IMR-90 (cell line): ENCODE results near the gene FUS. TPM values are rescaled to one million over a fixed set of nuclear protein-coding genes. Genes with fewer than 3 reads are reported as not detected.

ENCODE experiments used
- ATAC-seq: fragments of 200-7000 bp; cut with Tn5 transposase; 2 replicates; pipeline ENCODE4 v1.9.1; 2020; ENCODE audit warnings: low read depth, mild to moderate bottlenecking, moderate library complexity
- BruUV-seq: library from RNA; stranded (reverse); fragments of 400-500 nt; replicated peaks from 2 replicates; lab custom pipeline; 2021; lab: Mats Ljungman, UMichigan
- CTCF ChIA-PET: fragments of 300-600 bp; formaldehyde crosslinking; extraction: SDS; loops from one replicate; lab custom pipeline; 2021; ENCODE audit warnings: antibody characterized with exemption; lab: Yijun Ruan, JAX
- POLR2A ChIA-PET: fragments of 300-600 bp; sonication (Branson Sonifier 250); formaldehyde crosslinking; loops from one replicate; lab custom pipeline; 2022; ENCODE audit warnings: antibody characterized with exemption; ENCODE audit not compliant: unreplicated experiment; lab: Charles Lee
- DNase-seq: peaks from one replicate; pipeline ENCODE4 v3.0.0; 2013
- H2AFZ ChIP-seq: replicated peaks from 2 replicates; pipeline ENCODE3; 2013; ENCODE audit warnings: low read length, mild to moderate bottlenecking; ENCODE audit not compliant: poor library complexity
- H2AK5ac ChIP-seq: 2 replicates; pipeline ENCODE4 v1.6.1; 2013; ENCODE audit warnings: low read depth, low read length, inconsistent platforms
- H2AK9ac ChIP-seq: replicated peaks from 2 replicates; pipeline ENCODE3; 2013; ENCODE audit warnings: mild to moderate bottlenecking, low read depth, low read length, moderate library complexity; ENCODE audit not compliant: poor library complexity
- H2BK120ac ChIP-seq: 2 replicates; pipeline ENCODE4 v1.6.1; 2013; ENCODE audit warnings: low read depth, low read length, inconsistent platforms
- H2BK15ac ChIP-seq: 3 replicates; pipeline ENCODE4 v1.6.1; 2013; ENCODE audit warnings: low read depth, low read length, inconsistent platforms
- H2BK20ac ChIP-seq: 2 replicates; pipeline ENCODE4 v1.6.1; 2013; ENCODE audit warnings: low read depth, mild to moderate bottlenecking, inconsistent platforms, low read length, moderate library complexity
- H2BK5ac ChIP-seq: 2 replicates; pipeline ENCODE4 v1.6.1; 2013; ENCODE audit warnings: mild to moderate bottlenecking, low read depth, low read length, inconsistent platforms; ENCODE audit not compliant: poor library complexity, severe bottlenecking
- H3K14ac ChIP-seq: replicated peaks from 2 replicates; pipeline ENCODE4 v1.6.1; 2013; ENCODE audit warnings: low read depth, low read length, inconsistent platforms
- H3K18ac ChIP-seq: 2 replicates; pipeline ENCODE4 v1.6.1; 2013; ENCODE audit warnings: low read depth, low read length, control low read depth
- H3K23ac ChIP-seq: 2 replicates; pipeline ENCODE4 v1.6.1; 2013; ENCODE audit warnings: low read depth, low read length, inconsistent platforms
- H3K27ac ChIP-seq: 2 replicates; pipeline ENCODE4 v1.5.1; 2013; ENCODE audit warnings: mild to moderate bottlenecking, control low read depth, low read length; ENCODE audit not compliant: insufficient read depth
- H3K27me3 ChIP-seq: 2 replicates; pipeline ENCODE4 v1.6.1; 2013; ENCODE audit warnings: low read length; ENCODE audit not compliant: control insufficient read depth, insufficient read depth
- H3K36me3 ChIP-seq: 2 replicates; pipeline ENCODE4 v1.6.1; 2013; ENCODE audit warnings: low read length, mixed read lengths; ENCODE audit not compliant: control insufficient read depth, insufficient read depth
- H3K4ac ChIP-seq: 2 replicates; pipeline ENCODE4 v1.6.1; 2013; ENCODE audit warnings: low read depth, low read length, inconsistent platforms
- H3K4me1 ChIP-seq: 2 replicates; pipeline ENCODE4 v1.6.1; 2013; ENCODE audit warnings: low read length, mixed read lengths; ENCODE audit not compliant: control insufficient read depth, insufficient read depth
- H3K4me2 ChIP-seq: 2 replicates; pipeline ENCODE4 v1.6.1; 2013; ENCODE audit warnings: low read depth, mild to moderate bottlenecking, control low read depth, low read length, moderate library complexity
- H3K4me3 ChIP-seq: 2 replicates; pipeline ENCODE4 v1.5.1; 2013; ENCODE audit warnings: low read depth, mild to moderate bottlenecking, control low read depth, low read length, moderate library complexity; ENCODE audit not compliant: insufficient read depth
- H3K56ac ChIP-seq: 2 replicates; pipeline ENCODE4 v1.6.1; 2013; ENCODE audit warnings: low read length, inconsistent platforms; ENCODE audit not compliant: insufficient read depth; ENCODE audit errors: extremely low read depth
- H3K79me1 ChIP-seq, 2 experiments: 2 replicates each; pipeline ENCODE4 v1.6.1; 2013; ENCODE audit warnings: low read length in 2 of 2, inconsistent platforms in 1 of 2, low read depth in 1 of 2
- H3K9ac ChIP-seq: 2 replicates; pipeline ENCODE4 v1.6.1; 2013; ENCODE audit warnings: low read depth, low read length, control low read depth
- H3K9me1 ChIP-seq: 2 replicates; pipeline ENCODE4 v1.6.1; 2013; ENCODE audit warnings: low read length, inconsistent platforms; ENCODE audit not compliant: insufficient read depth
- H3K9me3 ChIP-seq: 2 replicates; pipeline ENCODE4 v1.6.1; 2013; ENCODE audit warnings: low read length; ENCODE audit not compliant: control insufficient read depth, insufficient read depth
- H4K20me1 ChIP-seq: 2 replicates; pipeline ENCODE4 v1.6.1; 2013; ENCODE audit warnings: low read length, inconsistent platforms; ENCODE audit not compliant: insufficient read depth
- H4K5ac ChIP-seq: 2 replicates; pipeline ENCODE4 v1.6.1; 2013; ENCODE audit warnings: mild to moderate bottlenecking, low read depth, low read length, control low read depth
- H4K8ac ChIP-seq, 2 experiments: 2 replicates each; pipeline ENCODE4 v1.6.1; 2013; ENCODE audit warnings: low read depth in 2 of 2, low read length in 2 of 2, control low read depth in 1 of 2, inconsistent platforms in 1 of 2
- H4K91ac ChIP-seq: 2 replicates; pipeline ENCODE4 v1.6.1; 2013; ENCODE audit warnings: low read depth, low read length, inconsistent platforms; ENCODE audit not compliant: insufficient read depth
- BHLHE40 ChIP-seq: fragments of 150-350 bp; IDR thresholded peaks from 2 replicates; pipeline ENCODE4 v1.6.1; 2016; ENCODE audit warnings: mild to moderate bottlenecking, low read depth, low read length
- MAFK ChIP-seq: IDR thresholded peaks from 2 replicates; pipeline ENCODE4 v1.6.1; 2012; ENCODE audit warnings: low read depth, low read length, improper control_type of control experiment
- MXI1 ChIP-seq: IDR thresholded peaks from 2 replicates; pipeline ENCODE4 v1.6.1; 2012; ENCODE audit warnings: low read depth, mild to moderate bottlenecking, low read length, moderate library complexity, borderline replicate concordance
- USF2 ChIP-seq: fragments of 150-350 bp; IDR thresholded peaks from 2 replicates; pipeline ENCODE4 v1.6.1; 2017; ENCODE audit warnings: mild to moderate bottlenecking, antibody characterized with exemption, low read length, low read depth
- WGBS, 2 experiments: methylation state at CpG; one replicate each; pipeline versions ENCODE4 v1.1.5 to v1.1.7; 2013; ENCODE audit warnings: missing lambda C conversion rate in 2 of 2; ENCODE audit not compliant: insufficient read length in 1 of 2; ENCODE audit errors: extremely low coverage in 2 of 2; 5-methylcytosine and 5-hydroxymethylcytosine counted together
- dilution Hi-C: fragments of 300-500 bp; cut with HindIII; formaldehyde crosslinking; loops from one replicate; pipeline ENCODE4 v1.14.3; 2018; ENCODE audit warnings: low sequenced_read_pairs; ENCODE audit not compliant: unreplicated experiment
- in situ Hi-C: fragments of 300-500 bp; cut with MboI; formaldehyde crosslinking; loops from 3 replicates; pipeline ENCODE4 v1.14.3; 2019; ENCODE audit warnings: low sequenced_read_pairs, inconsistent platforms, mixed read lengths
- intact Hi-C: fragments of 100-400 bp; cut with micrococcal nuclease; formaldehyde crosslinking; loops from 2 replicates; pipeline ENCODE4 v1.10.0; 2022
- polyA plus RNA-seq, 3 experiments: library from polyadenylated mRNA; depleted of rRNA; stranded (reverse); fragments of >200 nt; gene quantifications; 2 replicates each; pipeline ENCODE4 v1.2.3, GENCODE V29; 2012; ENCODE audit warnings: low replicate concordance in 1 of 3
- total RNA-seq: library from RNA; depleted of rRNA; stranded (reverse); fragments of >200 nt; gene quantifications from 2 replicates; pipeline ENCODE4 v1.2.3, GENCODE V29; 2012

FUS gene
- total and polyA plus RNA-seq, 2 of the 4 experiments (the other 2 are of a cell fraction): 42.8 to 340 TPM

- no peak overlapping the region for H2BK120ac ChIP-seq
- no peaks in the 10 kb centered on the region; the same call in 1 of the 2 replicates for H4K20me1 ChIP-seq
- no peak overlapping the region for H2BK15ac ChIP-seq
- ATAC-seq (no peak), DNase-seq (no peak)
- no peak overlapping the region for H3K4me3 ChIP-seq
- H2BK20ac ChIP-seq: no peak overlapping the region
- no peak overlapping the region for H3K27ac ChIP-seq
- H3K79me1 ChIP-seq: no peaks in the 10 kb centered on the region
- no peak overlapping the region for H3K56ac ChIP-seq
- BruUV-seq: no TSS peak
- H3K9me1 ChIP-seq: no peaks in the 10 kb centered on the region
- no peak overlapping the region for H2AK9ac ChIP-seq
- no peaks in the 10 kb centered on the region for H3K36me3 ChIP-seq
- no peak overlapping the region for H3K4ac ChIP-seq
- intact Hi-C loops: no loop called here
- ChIA-PET POLR2A (no interaction called here), CTCF (no interaction called here)
- no peak overlapping the region for H4K91ac ChIP-seq
- no peak overlapping the region for H3K14ac ChIP-seq
- no peak overlapping the region for H3K9ac ChIP-seq
- H2AFZ ChIP-seq: no peak overlapping the region
- H3K23ac ChIP-seq: no peak overlapping the region
- no peaks in the 10 kb centered on the region for H3K4me1 ChIP-seq
- no peak overlapping the region for H4K5ac ChIP-seq
- H3K4me2 ChIP-seq: no peak overlapping the region
- 64% methylated on average over 19 of the region's 25 CpGs; no CpG with 5 or more reads in 1 of the 2 experiments for WGBS, 2 experiments
- H4K8ac ChIP-seq: no peak overlapping the region
- no peaks in the 10 kb centered on the region for H3K9me3 ChIP-seq
- H2AK5ac ChIP-seq: no peak overlapping the region
- no peak for TF ChIP-seq USF2
- TF ChIP-seq BHLHE40: no peak
- no peak for TF ChIP-seq MAFK
- no peak for TF ChIP-seq MXI1
- H3K18ac ChIP-seq: no peak overlapping the region
- dilution Hi-C loops: no loop called here
- H2BK5ac ChIP-seq: no peak overlapping the region
- in situ Hi-C loops: no loop called here
- H3K27me3 ChIP-seq: peaks cover 40% of the 10 kb centered on the region
Observed at GRCh38 chr16:31148896-31149295, 31.0 kb upstream of the FUS start.
